Neutrophil (primary cell): ENCODE data around the gene THRB.

Experiments used
- H3K27ac ChIP-seq: fragments of 200-600 bp; sonication (generic); 2 replicates; pipeline ENCODE4 v1.5.1; 2016; ENCODE audit warnings: mild to moderate bottlenecking, moderate library complexity
- H3K27me3 ChIP-seq: fragments of 200-600 bp; sonication (generic); 2 replicates; pipeline ENCODE4 v1.6.0; 2016; ENCODE audit warnings: mild to moderate bottlenecking
- H3K36me3 ChIP-seq: fragments of 200-600 bp; sonication (generic); 2 replicates; pipeline ENCODE4 v1.5.1; 2017
- H3K4me1 ChIP-seq, 2 experiments: fragments of 200-600 bp in 1 of 2; sonication (generic) in 1 of 2; 1 replicate in 1 of 2; 2 replicates in 1 of 2; pipeline versions ENCODE4 v1.5.1 to v1.6.1; 2013 to 2016; ENCODE audit warnings: low read depth in 1 of 2, low read length in 1 of 2, mild to moderate bottlenecking in 1 of 2, moderate library complexity in 1 of 2; ENCODE audit not compliant: control insufficient read depth in 1 of 2, insufficient read depth in 1 of 2
- H3K4me3 ChIP-seq, 2 experiments: fragments of 200-600 bp in 1 of 2; sonication (generic) in 1 of 2; 1 replicate in 1 of 2; 2 replicates in 1 of 2; pipeline ENCODE4 v1.5.1; 2013 to 2016; ENCODE audit warnings: low read depth in 1 of 2, low read length in 1 of 2, mild to moderate bottlenecking in 1 of 2, moderate library complexity in 1 of 2
- H3K9me3 ChIP-seq: fragments of 200-600 bp; sonication (generic); 2 replicates; pipeline ENCODE4 v1.5.1; 2016
- TF ChIP-seq, protein P1 (sequence below): fragments of 200-600 bp; sonication (generic); IDR thresholded peaks from 2 replicates; pipeline ENCODE4 v1.5.1; 2016; ENCODE audit warnings: antibody characterized with exemption

THRB gene

DNA sequence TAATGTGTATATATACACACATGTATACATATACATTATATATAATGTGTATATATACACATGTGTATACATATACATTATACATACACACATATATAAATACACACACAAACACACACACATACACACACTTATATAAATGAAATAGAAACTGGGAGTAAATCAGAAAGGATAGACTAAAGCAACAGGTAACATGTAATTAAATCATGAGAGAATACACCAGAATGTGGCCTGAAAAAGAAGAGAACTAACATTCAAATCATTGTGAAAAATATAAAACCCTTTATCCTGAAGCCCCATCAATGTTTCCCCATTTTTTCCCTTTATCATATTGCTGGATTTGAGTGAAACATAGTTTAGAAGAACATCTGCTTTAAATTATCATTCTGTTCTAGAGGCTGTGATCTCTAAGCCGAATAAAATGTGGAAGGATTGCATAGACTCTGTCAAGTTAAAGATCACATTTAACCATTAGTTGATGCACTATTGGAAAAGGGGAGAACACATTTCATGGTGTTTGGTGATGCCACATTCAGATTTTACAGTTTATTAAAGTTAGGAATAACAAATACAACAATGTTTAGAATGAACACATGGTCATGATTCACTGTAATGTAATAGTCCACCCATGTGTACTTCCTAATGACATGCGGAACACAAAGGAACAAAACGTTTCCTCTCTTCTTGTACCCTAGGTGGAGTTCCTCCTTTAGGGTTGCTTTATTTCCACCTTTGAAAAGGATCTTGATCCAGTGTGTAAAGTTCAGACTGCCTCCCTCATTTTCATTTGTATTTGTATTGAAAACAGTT lies 12.5 kb upstream of the THRB start:
- peaks cover 4 to 20% of the 10 kb centered on the region in 2 experiments for H3K4me1 ChIP-seq
- no peak overlapping the region for H3K27ac ChIP-seq
- no peak overlapping the region for H3K4me3 ChIP-seq
- peaks cover 2% of the 10 kb centered on the region for H3K27me3 ChIP-seq
- no peaks in the 10 kb centered on the region for H3K9me3 ChIP-seq
- TF ChIP-seq, protein P1, sequence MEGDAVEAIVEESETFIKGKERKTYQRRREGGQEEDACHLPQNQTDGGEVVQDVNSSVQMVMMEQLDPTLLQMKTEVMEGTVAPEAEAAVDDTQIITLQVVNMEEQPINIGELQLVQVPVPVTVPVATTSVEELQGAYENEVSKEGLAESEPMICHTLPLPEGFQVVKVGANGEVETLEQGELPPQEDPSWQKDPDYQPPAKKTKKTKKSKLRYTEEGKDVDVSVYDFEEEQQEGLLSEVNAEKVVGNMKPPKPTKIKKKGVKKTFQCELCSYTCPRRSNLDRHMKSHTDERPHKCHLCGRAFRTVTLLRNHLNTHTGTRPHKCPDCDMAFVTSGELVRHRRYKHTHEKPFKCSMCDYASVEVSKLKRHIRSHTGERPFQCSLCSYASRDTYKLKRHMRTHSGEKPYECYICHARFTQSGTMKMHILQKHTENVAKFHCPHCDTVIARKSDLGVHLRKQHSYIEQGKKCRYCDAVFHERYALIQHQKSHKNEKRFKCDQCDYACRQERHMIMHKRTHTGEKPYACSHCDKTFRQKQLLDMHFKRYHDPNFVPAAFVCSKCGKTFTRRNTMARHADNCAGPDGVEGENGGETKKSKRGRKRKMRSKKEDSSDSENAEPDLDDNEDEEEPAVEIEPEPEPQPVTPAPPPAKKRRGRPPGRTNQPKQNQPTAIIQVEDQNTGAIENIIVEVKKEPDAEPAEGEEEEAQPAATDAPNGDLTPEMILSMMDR, result no peak
- no peaks in the 10 kb centered on the region for H3K36me3 ChIP-seq

DNA sequence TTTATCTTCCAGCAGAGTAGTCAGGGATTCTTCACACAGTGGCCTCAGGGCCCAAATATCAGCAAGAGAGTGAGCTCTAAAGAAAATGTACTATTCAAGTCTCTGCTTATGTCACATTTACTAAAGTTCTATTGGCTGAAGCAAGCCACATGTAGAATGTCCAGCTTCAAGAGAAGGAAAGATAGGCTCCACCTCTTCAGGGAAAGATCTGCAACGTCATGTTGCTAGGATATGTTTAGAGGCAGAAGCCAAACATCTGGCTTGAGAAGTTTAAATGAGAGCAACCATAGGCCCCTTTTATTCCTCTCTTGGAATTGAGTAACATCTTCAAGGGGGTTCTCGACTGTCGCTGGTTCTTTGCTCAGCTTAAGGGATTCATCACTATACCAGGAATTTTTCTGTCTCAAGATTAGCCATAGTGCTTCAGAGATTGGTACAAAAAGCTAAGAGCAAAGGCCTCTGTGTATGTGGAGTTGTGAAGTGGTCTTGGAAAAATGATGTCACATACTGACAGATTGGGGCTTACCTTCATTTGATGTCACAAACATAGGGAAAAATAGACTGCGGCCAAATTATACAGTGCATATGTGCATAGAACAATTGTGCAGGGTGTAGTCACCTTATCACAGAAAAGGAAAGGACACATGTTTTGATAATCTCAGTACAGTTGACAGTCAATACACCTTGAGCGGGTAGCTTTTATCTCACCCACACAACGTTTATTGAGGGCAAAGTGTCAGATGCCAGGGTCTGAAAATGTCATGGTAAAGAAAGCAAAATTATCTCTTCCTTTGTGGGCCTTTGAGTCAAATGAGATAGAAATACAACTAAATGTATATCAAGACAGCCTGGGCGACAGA lies 11.3 kb upstream of the THRB start:
- H3K4me3 ChIP-seq, result no peak overlapping the region
- TF ChIP-seq, protein P1, result no peak
- no peaks in the 10 kb centered on the region for H3K9me3 ChIP-seq
- peaks cover 4 to 20% of the 10 kb centered on the region in 2 experiments for H3K4me1 ChIP-seq
- peaks cover 13% of the 10 kb centered on the region for H3K27me3 ChIP-seq
- no peaks in the 10 kb centered on the region for H3K36me3 ChIP-seq
- H3K27ac ChIP-seq, result no peak overlapping the region

DNA sequence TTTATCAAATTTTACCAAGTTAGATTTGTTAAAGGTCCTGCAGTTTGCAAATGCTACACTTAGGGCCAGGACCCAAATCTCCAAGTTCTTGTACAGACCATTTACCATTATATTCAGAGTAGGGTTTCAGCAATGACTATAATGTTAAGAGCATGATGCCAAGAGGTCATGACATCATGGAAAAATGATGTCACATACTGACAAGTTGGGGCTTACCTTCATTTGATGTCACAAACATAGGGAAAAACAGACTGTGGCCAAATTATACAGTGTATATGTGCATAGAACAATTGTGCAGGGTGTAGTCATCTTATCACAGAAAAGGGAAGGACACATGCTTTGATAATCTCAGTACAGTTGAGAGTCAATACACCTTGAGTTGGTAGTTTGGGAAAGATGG lies 10.1 kb upstream of the THRB start:
- H3K27me3 ChIP-seq, result peaks cover 24% of the 10 kb centered on the region
- H3K4me3 ChIP-seq, result no peak overlapping the region
- H3K4me1 ChIP-seq, result peaks cover 4 to 20% of the 10 kb centered on the region in 2 experiments
- H3K27ac ChIP-seq, result no peak overlapping the region
- no peaks in the 10 kb centered on the region for H3K36me3 ChIP-seq
- no peaks in the 10 kb centered on the region for H3K9me3 ChIP-seq
- TF ChIP-seq, protein P1, result no peak

DNA sequence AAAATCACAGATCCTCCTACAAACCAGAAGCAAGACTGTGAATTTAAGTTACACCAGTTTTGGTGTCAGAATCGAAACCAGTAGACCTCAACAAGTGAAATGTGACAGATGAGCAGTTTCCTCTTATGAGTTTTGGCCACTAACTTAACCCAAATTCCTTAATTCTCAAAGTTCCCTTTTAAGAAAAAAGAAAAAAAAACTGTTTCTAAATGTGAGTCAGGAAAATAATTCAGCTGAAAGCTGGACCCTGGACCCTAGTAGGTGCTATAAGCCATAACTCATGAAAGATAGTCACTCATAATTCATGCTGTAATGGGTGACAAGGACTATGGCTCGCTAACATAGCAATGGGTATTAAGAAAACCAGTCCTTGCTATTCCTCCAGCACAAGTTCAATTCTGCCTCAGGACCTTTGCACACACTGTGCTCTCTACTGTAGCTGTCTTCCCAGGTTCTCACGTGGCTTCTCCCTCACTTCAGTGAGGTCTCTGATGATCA lies 9.0 kb upstream of the THRB start:
- Histone ChIP-seq H3K9me3 (no peaks in the 10 kb centered on the region), H3K27ac (no peak overlapping the region), H3K36me3 (no peaks in the 10 kb centered on the region), H3K4me1 (peaks cover 4 to 20% of the 10 kb centered on the region in 2 experiments), H3K4me3 (no peak overlapping the region), H3K27me3 (peaks cover 35% of the 10 kb centered on the region)
- TF ChIP-seq, protein P1, result no peak

DNA sequence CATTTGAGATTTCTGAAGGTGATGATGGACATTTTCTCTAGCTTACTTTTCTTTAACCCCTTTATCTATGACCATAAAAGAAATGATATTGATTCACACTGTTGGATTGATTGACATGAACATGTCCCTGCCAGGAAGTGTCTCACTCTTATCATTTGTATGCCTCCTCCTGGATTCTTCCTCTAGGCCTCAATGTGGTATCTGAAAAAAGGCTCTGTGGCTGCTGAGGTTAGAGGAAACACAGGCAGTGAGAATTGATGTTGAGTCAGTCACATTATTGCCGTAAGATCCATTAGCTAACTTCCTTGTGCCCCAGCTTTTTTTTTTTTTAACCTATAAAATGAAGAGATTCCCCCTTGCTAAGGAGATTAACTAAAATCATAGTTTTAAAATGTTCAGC lies 8.0 kb upstream of the THRB start:
- Histone ChIP-seq H3K4me1 (peaks cover 4 to 20% of the 10 kb centered on the region in 2 experiments), H3K9me3 (no peaks in the 10 kb centered on the region), H3K27ac (no peak overlapping the region), H3K36me3 (no peaks in the 10 kb centered on the region), H3K4me3 (no peak overlapping the region), H3K27me3 (peaks cover 45% of the 10 kb centered on the region)
- TF ChIP-seq, protein P1, result no peak
